HS-27A (cell line): Measurements from ENCODE around the gene FRS2.
A peak's percentile ranks its signal among the peaks of the same experiment; 100 is the strongest.
"Not testable (repeated sequence)": the region's sequence is repeated elsewhere in the genome, so short reads cannot be mapped to it uniquely, and the experiment has no call there.

Source experiments
- DNase-seq: peaks from one replicate; pipeline ENCODE4 v3.0.0-alpha.2; 2012; ENCODE audit warnings: low read depth, missing footprints

FRS2 gene

GRCh38 chr12:69470189-69471075 lies at the start of gene FRS2:
Gene FRS2, plus strand, starts transcription at chr12:69470388. Its CDS starts 98,643 bp downstream, at chr12:69569031.
- peak; percentile 72 for DNase-seq

GRCh38 chr12:69421548-69421947 lies 48.6 kb upstream of the FRS2 start:
- no peak for DNase-seq

- DNase-seq, result no peak
Observed at GRCh38 chr12:69423037-69423905, 46.9 kb upstream of the FRS2 start.

- no peak for DNase-seq
Observed at GRCh38 chr12:69425417-69425816, 44.8 kb upstream of the FRS2 start.

GRCh38 chr12:69428351-69429073 lies 41.7 kb upstream of the FRS2 start:
- DNase-seq, result no peak

- no peak for DNase-seq
Observed at GRCh38 chr12:69430942-69431590, 39.1 kb upstream of the FRS2 start.

- no peak for DNase-seq
Observed at GRCh38 chr12:69431591-69432222, 38.5 kb upstream of the FRS2 start.

- DNase-seq, result no peak
Observed at GRCh38 chr12:69433653-69434052, 36.5 kb upstream of the FRS2 start.

GRCh38 chr12:69435644-69436043 lies 34.5 kb upstream of the FRS2 start:
- no peak for DNase-seq

- no peak for DNase-seq
Observed at GRCh38 chr12:69437073-69437472, 33.1 kb upstream of the FRS2 start.

GRCh38 chr12:69438539-69438938 lies 31.6 kb upstream of the FRS2 start:
- no peak for DNase-seq

- no peak for DNase-seq
Observed at GRCh38 chr12:69440016-69440415, 30.2 kb upstream of the FRS2 start.

- DNase-seq, result no peak
Observed at GRCh38 chr12:69440886-69441285, 29.3 kb upstream of the FRS2 start.

- DNase-seq, result no peak
Observed at GRCh38 chr12:69442894-69443293, 27.3 kb upstream of the FRS2 start.

- no peak for DNase-seq
Observed at GRCh38 chr12:69443916-69444315, 26.3 kb upstream of the FRS2 start.

- no peak for DNase-seq
Observed at GRCh38 chr12:69447892-69448291, 22.3 kb upstream of the FRS2 start.

- DNase-seq, result not testable (repeated sequence)
Observed at GRCh38 chr12:69452598-69453132, 17.5 kb upstream of the FRS2 start.

- no peak for DNase-seq
Observed at GRCh38 chr12:69456239-69456638, 13.9 kb upstream of the FRS2 start.

GRCh38 chr12:69457433-69457832 lies 12.8 kb upstream of the FRS2 start:
- no peak for DNase-seq

- DNase-seq, result no peak
Observed at GRCh38 chr12:69459477-69459876, 10.7 kb upstream of the FRS2 start.

GRCh38 chr12:69464428-69464827 lies 5.8 kb upstream of the FRS2 start:
- no peak for DNase-seq
